Embryonic facial prominence (tissue), 1 donor: ENCODE measurements around the gene PTGER1.

Experiments used
- DNase-seq: peaks from one replicate; pipeline ENCODE4 v3.0.0-alpha.2; 2016; ENCODE audit errors: extremely low spot score

Gene PTGER1

GRCh38 chr19:14442891-14443631 lies 32.1 kb downstream of the PTGER1 start:
- DNase-seq = no peak

- no peak for DNase-seq
Measured at GRCh38 chr19:14441041-14441938, 33.9 kb downstream of the PTGER1 start.

GRCh38 chr19:14440049-14440448 lies 35.1 kb downstream of the PTGER1 start:
- no peak for DNase-seq

- no peak for DNase-seq
Measured at GRCh38 chr19:14439014-14439413, 36.1 kb downstream of the PTGER1 start.

GRCh38 chr19:14437578-14438140 lies 37.5 kb downstream of the PTGER1 start:
- no peak for DNase-seq

GRCh38 chr19:14435320-14436050 lies 39.7 kb downstream of the PTGER1 start:
- DNase-seq = no peak

- no peak for DNase-seq
Measured at GRCh38 chr19:14434543-14435319, 40.4 kb downstream of the PTGER1 start.

- DNase-seq = no peak
Measured at GRCh38 chr19:14433554-14434501, 41.3 kb downstream of the PTGER1 start.

GRCh38 chr19:14432791-14433553 lies 42.2 kb downstream of the PTGER1 start, which contains the start of gene PKN1:
Gene PKN1 (plus strand): TSS chr19:14433306. CDS start chr19:14433522, 216 bp downstream.
- no peak for DNase-seq

- DNase-seq = no peak
Measured at GRCh38 chr19:14430712-14431111, 44.4 kb downstream of the PTGER1 start.

GRCh38 chr19:14428882-14429416 lies 46.2 kb downstream of the PTGER1 start:
- DNase-seq = no peak

GRCh38 chr19:14427461-14427860 lies 47.7 kb downstream of the PTGER1 start:
- no peak for DNase-seq

GRCh38 chr19:14425696-14426138 lies 49.4 kb downstream of the PTGER1 start:
- DNase-seq = no peak
